Pancreas (tissue), 10 donors: ENCODE measurements around the gene ENPEP. TPM values are rescaled to one million over a fixed set of nuclear protein-coding genes. Genes with fewer than 3 reads are reported as not detected.

Experiments used
- ATAC-seq, 4 donors: fragments of 200-7000 bp; cut with Tn5 transposase; one replicate each; pipeline versions ENCODE4 v1.8.0 to v1.9.1; 2020; ENCODE audit warnings: mild to moderate bottlenecking in 4 of 4, moderate library complexity in 4 of 4
- DNase-seq, 6 donors: peaks; one replicate each; pipeline ENCODE4 v3.0.0-alpha.2; 2020
- FAIRE-seq: peaks from 2 replicates; lab custom pipeline; 2012; peaks lifted over from hg19 to GRCh38; lab: Jason Lieb, UNC
- H3K27ac ChIP-seq, 4 donors: fragments of 200-600 bp; sonication (generic); 1 replicate in 3 of 4; 2 replicates in 1 of 4; pipeline versions ENCODE4 v1.5.0 to v1.8.0; 2020
- H3K27me3 ChIP-seq, 4 donors: fragments of 200-600 bp; one replicate each; pipeline ENCODE4 v1.8.0; 2021
- H3K36me3 ChIP-seq, 3 donors: fragments of 200-600 bp; sonication (generic) in 1 of 3; one replicate each; pipeline versions ENCODE4 v1.5.0 to v1.8.0; 2020 to 2021
- H3K4me1 ChIP-seq, 3 donors: fragments of 200-600 bp; one replicate each; pipeline ENCODE4 v1.8.0; 2021
- H3K4me3 ChIP-seq, 4 donors: fragments of 200-600 bp; sonication (generic) in 2 of 4; one replicate each; pipeline versions ENCODE4 v1.5.0 to v1.8.0; 2020 to 2021
- H3K9me3 ChIP-seq, 4 donors: fragments of 200-600 bp; one replicate each; pipeline ENCODE4 v1.8.0; 2021
- CTCF ChIP-seq, 4 donors: fragments of 200-600 bp; sonication (generic) in 3 of 4; IDR thresholded peaks; one replicate each; pipeline versions ENCODE4 v1.5.0 to v1.8.0; 2021; ENCODE audit warnings: antibody characterized with exemption in 4 of 4
- WGBS, 2 donors: extraction: QIAGEN DNeasy Blood & Tissue Kit; methylation state at CpG; one replicate each; pipeline ENCODE4 v1.1.7; 2013; 5-methylcytosine and 5-hydroxymethylcytosine counted together
- intact Hi-C, 3 donors: fragments of 100-400 bp; cut with DNase I; formaldehyde crosslinking; loops; one replicate each; pipeline versions ENCODE4 v1.11.1 to v1.14.2; 2022
- polyA plus RNA-seq, 2 donors: library from polyadenylated mRNA; stranded (reverse); fragments of 200-250 nt; gene quantifications; one replicate each; pipeline ENCODE4 v1.2.3, GENCODE V29; 2013
- total RNA-seq, 6 donors: library from RNA; stranded (reverse); fragmentation: NEBNext Ultra II Directional in 4 of 6; extraction: Animal tissue kit (Norgen Biotek cat#: 25700) in 4 of 6; gene quantifications; one replicate each; pipeline versions ENCODE4 v1.2.1 to v1.2.4, GENCODE V29; 2021 to 2023
- donor health status: healthy with polysubstance abuse.
- donor health status: DM: no; HTN: no; CAD: no; lungs with moderate emphysema.
- donor health status: DM: no; HTN: no; CAD: no.
- donor health status: control.
- donor health status: control.
- donor health status: Bipolar disorder and iron deficiency.
- donor health status: DM: yes; HTN: yes; CAD: no.
- donor health status: DM: no; HTN: no; CAD: no.
- donor health status: DM: no; HTN: no; CAD: no.
- donor health status: DM: yes; HTN: yes; CAD: no.

ENPEP gene
- total and polyA plus RNA-seq, 8 donors, result 0.27 to 3.1 (median 0.75) TPM

GRCh38 chr4:110514889-110515479, 39.0 kb downstream of the ENPEP start:
- DNase-seq (no peak), ATAC-seq (peak; percentile 24 to 57 (median 39)), FAIRE-seq (peak; percentile 87)
- TF ChIP-seq CTCF (IDR thresholded peaks at IDR 0.05), result peak in 3 of 4 donors; percentile 19 to 56 (median 29)
- Histone ChIP-seq H3K27ac (no peak overlapping the region), H3K36me3 (no peaks in the 10 kb centered on the region), H3K27me3 (no peaks in the 10 kb centered on the region), H3K9me3 (no peaks in the 10 kb centered on the region), H3K4me1 (peaks cover 0 to 5% (median 0%) of the 10 kb centered on the region in 3 donors), H3K4me3 (no peak overlapping the region)
- intact Hi-C loops, result loop anchor here in 2 of 3 donors (5.0 to 10.0 kb wide), 2 partner anchors 510 to 518 kb away; no protein-coding TSS in a partner anchor

GRCh38 chr4:110515676-110516075, 39.7 kb downstream of the ENPEP start:
- peak in 3 of 6 donors; percentile 11 to 37 (median 22) for DNase-seq
- Histone ChIP-seq H3K27me3 (no peaks in the 10 kb centered on the region), H3K36me3 (no peaks in the 10 kb centered on the region), H3K4me3 (peak overlapping the region in 3 of 4 donors; percentile 12 to 42 (median 36)), H3K27ac (peak overlapping the region in 2 of 4 donors; percentile 34 to 59), H3K4me1 (peaks cover 0 to 5% (median 0%) of the 10 kb centered on the region in 3 donors), H3K9me3 (no peaks in the 10 kb centered on the region)
- no peak for TF ChIP-seq CTCF (IDR thresholded peaks at IDR 0.05)
- 31 to 43% methylated on average over 5 of the region's 5 CpGs for WGBS, 2 donors
- ATAC-seq, result peak; percentile 72 to 80 (median 80)
- FAIRE-seq, result no peak
- intact Hi-C loops, result loop anchor here in 2 of 3 donors (5.0 to 10.0 kb wide), 2 partner anchors 511 to 518 kb away; no protein-coding TSS in a partner anchor

GRCh38 chr4:110516106-110516922, 40.4 kb downstream of the ENPEP start:
- Histone ChIP-seq H3K27ac (peak overlapping the region in 2 of 4 donors; percentile 34 to 59), H3K4me1 (peaks cover 0 to 5% (median 0%) of the 10 kb centered on the region in 3 donors), H3K36me3 (no peaks in the 10 kb centered on the region), H3K4me3 (peak overlapping the region; percentile 12 to 42 (median 24)), H3K27me3 (no peaks in the 10 kb centered on the region), H3K9me3 (no peaks in the 10 kb centered on the region)
- TF ChIP-seq CTCF (IDR thresholded peaks at IDR 0.05), result peak; percentile 50 to 73 (median 61)
- 6 to 7% methylated on average over 8 of the region's 8 CpGs for WGBS, 2 donors
- peak; percentile 32 for FAIRE-seq
- intact Hi-C loops, result loop anchor here in 2 of 3 donors (5.0 to 10.0 kb wide), 2 partner anchors 512 to 519 kb away; no protein-coding TSS in a partner anchor
- peak; percentile 75 to 88 (median 80) for DNase-seq
- peak; percentile 97 to 99 (median 98) for ATAC-seq

GRCh38 chr4:110518889-110519490, 43.0 kb downstream of the ENPEP start:
- 47 to 66% methylated on average over 2 of the region's 2 CpGs for WGBS, 2 donors
- no peak overlapping the region for H3K4me3 ChIP-seq
- no peaks in the 10 kb centered on the region for H3K36me3 ChIP-seq
- peak; percentile 34 to 62 (median 46) for TF ChIP-seq CTCF (IDR thresholded peaks at IDR 0.05)
- intact Hi-C loops, result loop anchor here in 2 of 3 donors (5.0 to 10.0 kb wide), 2 partner anchors 514 to 522 kb away; no protein-coding TSS in a partner anchor
- ATAC-seq (no peak), DNase-seq (peak in 1 of 6 donors; percentile 23), FAIRE-seq (peak; percentile 84)
- peaks cover 0 to 5% (median 0%) of the 10 kb centered on the region in 3 donors for H3K4me1 ChIP-seq
- no peaks in the 10 kb centered on the region for H3K9me3 ChIP-seq
- H3K27me3 ChIP-seq, result no peaks in the 10 kb centered on the region
- H3K27ac ChIP-seq, result no peak overlapping the region
